GM19240 (cell line): ENCODE data around the gene ZGLP1.
"Not testable (repeated sequence)": the region's sequence is repeated elsewhere in the genome, so short reads cannot be mapped to it uniquely, and the experiment has no call there.

Experiments
- DNase-seq: peaks from one replicate; pipeline ENCODE4 v3.0.0; 2011; ENCODE audit warnings: low spot score; ENCODE audit not compliant: insufficient read length

The ZGLP1 gene

GRCh38 chr19:10295305-10295846 lies 14.2 kb downstream of the ZGLP1 start:
- peak; percentile 80 for DNase-seq

- DNase-seq, result no peak
These were observed 15.3 kb downstream of the ZGLP1 start for GRCh38 chr19:10294368-10294697.

GRCh38 chr19:10293637-10294367 lies 15.8 kb downstream of the ZGLP1 start:
- DNase-seq, result no peak

GRCh38 chr19:10292789-10293636 lies 16.6 kb downstream of the ZGLP1 start:
- DNase-seq, result no peak

- peak; percentile 62 for DNase-seq
These were observed 17.3 kb downstream of the ZGLP1 start for GRCh38 chr19:10292206-10292788.

GRCh38 chr19:10291554-10292205 lies 17.9 kb downstream of the ZGLP1 start:
- DNase-seq, result no peak

GRCh38 chr19:10290876-10291553 lies 18.6 kb downstream of the ZGLP1 start:
- no peak for DNase-seq

GRCh38 chr19:10290357-10290875 lies 19.2 kb downstream of the ZGLP1 start:
- DNase-seq, result no peak

- DNase-seq, result no peak
These were observed 19.7 kb downstream of the ZGLP1 start, which contains the start of gene ICAM5 for GRCh38 chr19:10289836-10290356. Gene ICAM5, plus strand, starts transcription at chr19:10289952. Its CDS starts 92 bp downstream, at chr19:10290044.

GRCh38 chr19:10289167-10289835 lies 20.3 kb downstream of the ZGLP1 start:
- no peak for DNase-seq

GRCh38 chr19:10288662-10289166 lies 20.9 kb downstream of the ZGLP1 start:
- DNase-seq, result no peak

GRCh38 chr19:10286803-10287737 lies 22.5 kb downstream of the ZGLP1 start, which contains the start of gene ICAM4:
Gene ICAM4, plus strand, starts transcription at chr19:10286955. Its CDS starts 58 bp downstream, at chr19:10287013.
- DNase-seq, result no peak

GRCh38 chr19:10285393-10285792 lies 24.2 kb downstream of the ZGLP1 start:
- no peak for DNase-seq

GRCh38 chr19:10284960-10285278 lies 24.7 kb downstream of the ZGLP1 start:
- DNase-seq, result no peak

GRCh38 chr19:10284065-10284959 lies 25.3 kb downstream of the ZGLP1 start:
- DNase-seq, result no peak

- no peak for DNase-seq
These were observed 26.1 kb downstream of the ZGLP1 start for GRCh38 chr19:10283301-10284064.

GRCh38 chr19:10282043-10282442 lies 27.6 kb downstream of the ZGLP1 start:
- DNase-seq, result not testable (repeated sequence)
